22Rv1 (cell line): ENCODE data around the gene SLC23A2.

Experiments
- CTCF ChIP-seq: fragments of 450-650 bp; IDR thresholded peaks from 2 replicates; pipeline ENCODE4 v1.5.1; 2017; ENCODE audit warnings: mild to moderate bottlenecking
- ZFX ChIP-seq: fragments of 450-650 bp; IDR thresholded peaks from 2 replicates; pipeline ENCODE4 v1.6.1; 2017; ENCODE audit warnings: antibody characterized with exemption, borderline replicate concordance

GRCh38 chr20:4883051-4883450, 118.3 kb downstream of the SLC23A2 start:
- TF ChIP-seq CTCF (no peak), ZFX (no peak)
